GM23338 (cell line): ENCODE data around the gene AP1G1. TPM values are rescaled to one million over a fixed set of nuclear protein-coding genes. Genes with fewer than 3 reads are reported as not detected.

Experiments
- ATAC-seq: fragments of 200-7000 bp; cut with Tn5 transposase; 3 replicates; pipeline ENCODE4 v1.9.1; 2020
- DNase-seq: peaks from one replicate; pipeline ENCODE4 v3.0.0-alpha.2; 2015; ENCODE audit warnings: low spot score
- H2AFZ ChIP-seq: fragments of 200-600 bp; sonication (generic); 2 replicates; pipeline ENCODE4 v1.8.0; 2016; ENCODE audit warnings: antibody characterized with exemption, mild to moderate bottlenecking, moderate library complexity
- H3F3A ChIP-seq: fragments of 200-600 bp; sonication (generic); replicated peaks from 2 replicates; pipeline ENCODE4 v1.8.0; 2017; ENCODE audit warnings: antibody characterized with exemption, mixed run types, low read depth
- H3K27ac ChIP-seq: fragments of 200-600 bp; sonication (generic); 2 replicates; pipeline ENCODE4 v1.6.1; 2016; ENCODE audit warnings: low read depth
- H3K27me3 ChIP-seq: fragments of 200-600 bp; sonication (generic); 2 replicates; pipeline ENCODE4 v1.8.0; 2016; ENCODE audit warnings: mild to moderate bottlenecking, mixed run types, moderate library complexity; ENCODE audit not compliant: insufficient read depth
- H3K36me3 ChIP-seq: fragments of 200-600 bp; sonication (generic); 2 replicates; pipeline ENCODE4 v1.8.0; 2016; ENCODE audit warnings: mild to moderate bottlenecking; ENCODE audit not compliant: insufficient read depth
- H3K4me1 ChIP-seq: fragments of 200-600 bp; sonication (generic); 2 replicates; pipeline ENCODE4 v1.8.0; 2016; ENCODE audit warnings: mild to moderate bottlenecking, moderate library complexity; ENCODE audit not compliant: insufficient read depth
- H3K4me2 ChIP-seq: fragments of 200-600 bp; sonication (generic); 2 replicates; pipeline ENCODE4 v1.7.1; 2017; ENCODE audit warnings: mixed run types
- H3K4me3 ChIP-seq: fragments of 200-600 bp; sonication (generic); 2 replicates; pipeline ENCODE4 v1.6.1; 2016; ENCODE audit warnings: mixed run types
- H3K79me2 ChIP-seq: fragments of 200-600 bp; sonication (generic); replicated peaks from 2 replicates; pipeline ENCODE4 v1.8.0; 2017; ENCODE audit warnings: mild to moderate bottlenecking; ENCODE audit not compliant: insufficient read depth
- H3K9me2 ChIP-seq: fragments of 200-600 bp; sonication (generic); 2 replicates; pipeline ENCODE4 v1.8.0; 2017; ENCODE audit not compliant: insufficient read depth
- H4K20me1 ChIP-seq: fragments of 200-600 bp; sonication (generic); replicated peaks from 2 replicates; pipeline ENCODE4 v1.8.0; 2017; ENCODE audit warnings: mild to moderate bottlenecking; ENCODE audit not compliant: insufficient read depth
- H3K27ac Mint-ChIP-seq: 2 replicates; pipeline ENCODE4 v1.8.0; 2020; ENCODE audit warnings: inconsistent platforms, mild to moderate bottlenecking, moderate library complexity, mixed read lengths
- H3K27me3 Mint-ChIP-seq: 3 replicates; pipeline ENCODE4 v1.8.0; 2022; ENCODE audit warnings: low read depth, mild to moderate bottlenecking, moderate library complexity, mixed read lengths, inconsistent platforms; ENCODE audit not compliant: insufficient read depth, poor library complexity
- H3K36me3 Mint-ChIP-seq: 3 replicates; pipeline ENCODE4 v1.8.0; 2021; ENCODE audit warnings: low read depth, mild to moderate bottlenecking, inconsistent platforms, moderate library complexity, mixed read lengths
- H3K4me1 Mint-ChIP-seq: 3 replicates; pipeline ENCODE4 v1.8.0; 2020; ENCODE audit warnings: mild to moderate bottlenecking, inconsistent platforms, mixed read lengths
- H3K4me3 Mint-ChIP-seq: 3 replicates; pipeline ENCODE4 v1.8.0; 2021; ENCODE audit warnings: moderate library complexity, mild to moderate bottlenecking, inconsistent platforms, mixed read lengths
- H3K9me3 Mint-ChIP-seq: 3 replicates; pipeline ENCODE4 v1.8.0; 2020; ENCODE audit warnings: moderate library complexity, mild to moderate bottlenecking, inconsistent platforms, mixed read lengths
- CTCF ChIP-seq, 2 experiments: fragments of 200-600 bp in 1 of 2; sonication (generic) in 1 of 2; conservative IDR thresholded peaks; 2 replicates each; pipeline versions ENCODE4 v1.5.1 to v1.6.1; 2016 to 2017; ENCODE audit warnings: antibody characterized with exemption in 2 of 2, low read depth in 2 of 2, mild to moderate bottlenecking in 2 of 2, moderate library complexity in 1 of 2
- ETS1 ChIP-seq: IDR thresholded peaks from 2 replicates; pipeline ENCODE4 v1.6.1; 2016; ENCODE audit warnings: antibody characterized with exemption
- EZH2 ChIP-seq: fragments of 200-600 bp; sonication (generic); IDR thresholded peaks from one replicate; pipeline ENCODE4 v1.8.0; 2017; ENCODE audit warnings: antibody characterized with exemption, mild to moderate bottlenecking, low read depth; ENCODE audit not compliant: unreplicated experiment
- EZH2phosphoT487 ChIP-seq: fragments of 200-600 bp; sonication (generic); IDR thresholded peaks from one replicate; pipeline ENCODE4 v1.8.1; 2018; ENCODE audit warnings: antibody characterized with exemption; ENCODE audit not compliant: unreplicated experiment
- JUNB ChIP-seq: IDR thresholded peaks from one replicate; pipeline ENCODE4 v1.6.1; 2016; ENCODE audit warnings: antibody characterized with exemption; ENCODE audit not compliant: unreplicated experiment
- NANOG ChIP-seq: IDR thresholded peaks from 2 replicates; pipeline ENCODE4 v1.6.1; 2016; ENCODE audit warnings: antibody characterized with exemption, borderline replicate concordance
- POLR2AphosphoS5 ChIP-seq: IDR thresholded peaks from 2 replicates; pipeline ENCODE4 v1.6.1; 2016; ENCODE audit warnings: antibody characterized with exemption, low read depth
- REST ChIP-seq: IDR thresholded peaks from one replicate; pipeline ENCODE4 v1.6.1; 2018; ENCODE audit warnings: antibody characterized with exemption; ENCODE audit not compliant: unreplicated experiment
- ZNF331 ChIP-seq: fragments of 250-450 bp; sonication (Bioruptor Pico); IDR thresholded peaks from 2 replicates; pipeline ENCODE4 v1.5.0; 2020; ENCODE audit warnings: low read depth, mild to moderate bottlenecking, moderate library complexity
- polyA plus RNA-seq: library from polyadenylated mRNA; unstranded; fragments of >200 nt; fragmentation: Nextera tagmentation; extraction: Ambion mirVana; gene quantifications from 2 replicates; pipeline ENCODE4 v1.2.1, GENCODE V29; 2016
- total RNA-seq: library from RNA; depleted of rRNA; stranded (reverse); fragments of >200 nt; shearing (Covaris generic); gene quantifications from 2 replicates; pipeline ENCODE4 v1.2.3, GENCODE V29; 2014

Gene AP1G1
- total and polyA plus RNA-seq, 2 experiments from 2014 or later: 16.3 to 73.3 TPM

- TF ChIP-seq JUNB (no peak), NANOG (no peak), POLR2AphosphoS5 (no peak), ETS1 (no peak), CTCF (conservative IDR thresholded peaks at IDR 0.05; ENCODE audit: low read depth in 2 of 2) (no peak), EZH2 (no peak), EZH2phosphoT487 (no peak), ZNF331 (CRISPR knock-in tag) (no peak), REST (no peak)
These were observed 81.9 kb downstream of the AP1G1 start (continued) for GRCh38 chr16:71726476-71727315.

- peaks cover 6% of the 10 kb centered on the region for H3K27me3 Mint-ChIP-seq
- peaks cover 7% of the 10 kb centered on the region for H3F3A ChIP-seq
- H3K79me2 ChIP-seq: peaks cover 30% of the 10 kb centered on the region
- H3K9me2 ChIP-seq: no peaks in the 10 kb centered on the region
- DNase-seq: no peak
- peak within 1 kb of the TSS; percentile 90 for H2AFZ ChIP-seq
- no peaks in the 10 kb centered on the region; the same call in none of the 2 replicates for H4K20me1 ChIP-seq
- H3K4me2 ChIP-seq: peak within 1 kb of the TSS; percentile 85
- peaks cover 27% of the 10 kb centered on the region for H3K4me1 ChIP-seq
- H3K4me1 Mint-ChIP-seq: peaks cover 21% of the 10 kb centered on the region
- ATAC-seq: no peak
- H3K27ac Mint-ChIP-seq: no peak within 1 kb of the TSS
- TF ChIP-seq EZH2: no peak
- TF ChIP-seq REST: no peak
- no peaks in the 10 kb centered on the region; the same call in 2 of the 3 replicates for H3K36me3 Mint-ChIP-seq
- peaks cover 15% of the 10 kb centered on the region for H3K27me3 ChIP-seq
- peak within 1 kb of the TSS; percentile 67; the same call in 1 of the 2 replicates for H3K27ac ChIP-seq
- peak within 1 kb of the TSS; percentile 57 for H3K4me3 ChIP-seq
- H3K36me3 ChIP-seq: no peaks in the 10 kb centered on the region
- no peaks in the 10 kb centered on the region for H3K9me3 Mint-ChIP-seq
- H3K4me3 Mint-ChIP-seq: peak within 1 kb of the TSS; percentile 86
These were observed 84.3 kb downstream of the AP1G1 start, which contains the start of gene PHLPP2 for GRCh38 chr16:71724320-71724751. Gene PHLPP2, minus strand, starts transcription at chr16:71724701. Its CDS starts 9,906 bp downstream, at chr16:71714795.
